ENCODE measurements around the gene PLCB4.

The PLCB4 gene

GRCh38 chr20:9301129-9302090, 232.5 kb downstream of the PLCB4 start:
- H3K4me3 ChIP-seq (replicated peaks; ENCODE audit: low read depth, low read length) = no peak overlapping the region
- DNase-seq (ENCODE audit: low read depth) = peak; percentile 89
- no peak for TF ChIP-seq CTCF (IDR thresholded peaks at IDR 0.05; ENCODE audit: low read length, missing control alignments)

- no peak for DNase-seq (ENCODE audit: low read depth)
- H3K4me3 ChIP-seq (replicated peaks; ENCODE audit: low read depth, low read length) = no peak overlapping the region
- no peak for TF ChIP-seq CTCF (IDR thresholded peaks at IDR 0.05; ENCODE audit: low read length, missing control alignments)
These were observed 233.2 kb downstream of the PLCB4 start for GRCh38 chr20:9302091-9302462.

GRCh38 chr20:9306521-9306920, 237.6 kb downstream of the PLCB4 start:
- H3K4me3 ChIP-seq (replicated peaks; ENCODE audit: low read depth, low read length) = no peak overlapping the region
- DNase-seq (ENCODE audit: low read depth) = peak; percentile 79
- TF ChIP-seq CTCF (IDR thresholded peaks at IDR 0.05; ENCODE audit: low read length, missing control alignments) = no peak

GRCh38 chr20:9308056-9308455, 239.2 kb downstream of the PLCB4 start:
- no peak for TF ChIP-seq CTCF (IDR thresholded peaks at IDR 0.05; ENCODE audit: low read length, missing control alignments)
- no peak for DNase-seq (ENCODE audit: low read depth)
- H3K4me3 ChIP-seq (replicated peaks; ENCODE audit: low read depth, low read length) = no peak overlapping the region

GRCh38 chr20:9311132-9311531, 242.2 kb downstream of the PLCB4 start:
- H3K4me3 ChIP-seq (replicated peaks; ENCODE audit: low read depth, low read length) = no peak overlapping the region
- no peak for TF ChIP-seq CTCF (IDR thresholded peaks at IDR 0.05; ENCODE audit: low read length, missing control alignments)
- no peak for DNase-seq (ENCODE audit: low read depth)

- no peak for TF ChIP-seq CTCF (IDR thresholded peaks at IDR 0.05; ENCODE audit: low read length, missing control alignments)
- no peak overlapping the region for H3K4me3 ChIP-seq (replicated peaks; ENCODE audit: low read depth, low read length)
- no peak for DNase-seq (ENCODE audit: low read depth)
These were observed 250.9 kb downstream of the PLCB4 start for GRCh38 chr20:9319687-9320384.

Data from fibroblast of pulmonary artery (primary cell).